ENCODE results near the gene REEP1. TPM values are rescaled to one million over a fixed set of nuclear protein-coding genes. Genes with fewer than 3 reads are reported as not detected.

Gene REEP1
- total RNA-seq, 4 donors from 2014 or later, result 0.39 to 3.3 (median 1.7) TPM

- no peaks in the 10 kb centered on the region for H3K27me3 ChIP-seq
- peaks cover 0 to 31% (median 4%) of the 10 kb centered on the region in 4 donors for H3K4me1 ChIP-seq
- H3K27ac ChIP-seq, result no peak overlapping the region
- H3K4me3 ChIP-seq, result no peak overlapping the region
- H3K9me3 ChIP-seq, result no peaks in the 10 kb centered on the region
- 29 to 35% methylated on average over 1 of the region's 1 CpG for WGBS, 2 donors
- H3K36me3 ChIP-seq, result no peaks in the 10 kb centered on the region
- DNase-seq (ENCODE audit: low spot score in 2 of 2), result no peak
- TF ChIP-seq POLR2A (IDR thresholded peaks at IDR 0.05) (no peak), CTCF (IDR thresholded peaks at IDR 0.05) (no peak), EP300 (IDR thresholded peaks at IDR 0.05) (no peak)
Measured at GRCh38 chr2:86302320-86302719, 35.1 kb downstream of the REEP1 start.

GRCh38 chr2:86301711-86302202 lies 35.7 kb downstream of the REEP1 start:
- Histone ChIP-seq H3K4me1 (peaks cover 0 to 31% (median 4%) of the 10 kb centered on the region in 4 donors), H3K27ac (no peak overlapping the region)
- WGBS, 2 donors, result 48 to 56% methylated on average over 3 of the region's 3 CpGs

GRCh38 chr2:86301009-86301408 lies 36.4 kb downstream of the REEP1 start:
- no peaks in the 10 kb centered on the region for H3K9me3 ChIP-seq
- WGBS, 2 donors, result 80 to 84% methylated on average over 6 of the region's 6 CpGs
- peaks cover 0 to 31% (median 4%) of the 10 kb centered on the region in 4 donors for H3K4me1 ChIP-seq
- H3K27ac ChIP-seq, result no peak overlapping the region
- H3K36me3 ChIP-seq, result no peaks in the 10 kb centered on the region
- H3K27me3 ChIP-seq, result no peaks in the 10 kb centered on the region
- no peak for DNase-seq (ENCODE audit: low spot score in 2 of 2)
- H3K4me3 ChIP-seq, result no peak overlapping the region
- TF ChIP-seq CTCF (IDR thresholded peaks at IDR 0.05), result no peak
- TF ChIP-seq POLR2A (IDR thresholded peaks at IDR 0.05), result no peak
- TF ChIP-seq EP300 (IDR thresholded peaks at IDR 0.05), result no peak

More at GRCh38 chr2:86301711-86302202, 35.7 kb downstream of the REEP1 start:
- no peak for TF ChIP-seq EP300 (IDR thresholded peaks at IDR 0.05)
- no peak for TF ChIP-seq POLR2A (IDR thresholded peaks at IDR 0.05)
- TF ChIP-seq CTCF (IDR thresholded peaks at IDR 0.05), result no peak
- no peaks in the 10 kb centered on the region for H3K36me3 ChIP-seq
- no peaks in the 10 kb centered on the region for H3K27me3 ChIP-seq
- DNase-seq (ENCODE audit: low spot score in 2 of 2), result no peak
- no peak overlapping the region for H3K4me3 ChIP-seq
- no peaks in the 10 kb centered on the region for H3K9me3 ChIP-seq

- DNase-seq (ENCODE audit: low spot score in 2 of 2), result no peak
- Histone ChIP-seq H3K4me1 (peaks cover 0 to 31% (median 4%) of the 10 kb centered on the region in 4 donors), H3K27ac (no peak overlapping the region), H3K4me3 (no peak overlapping the region), H3K36me3 (no peaks in the 10 kb centered on the region), H3K27me3 (no peaks in the 10 kb centered on the region), H3K9me3 (no peaks in the 10 kb centered on the region)
- TF ChIP-seq EP300 (IDR thresholded peaks at IDR 0.05) (no peak), POLR2A (IDR thresholded peaks at IDR 0.05) (no peak), CTCF (IDR thresholded peaks at IDR 0.05) (no peak)
- WGBS, 2 donors, result 82 to 87% methylated on average over 3 of the region's 3 CpGs
Measured at GRCh38 chr2:86300496-86300895, 36.9 kb downstream of the REEP1 start.

GRCh38 chr2:86298411-86299390 lies 38.7 kb downstream of the REEP1 start:
- no peak for DNase-seq (ENCODE audit: low spot score in 2 of 2)
- Histone ChIP-seq H3K27me3 (no peaks in the 10 kb centered on the region), H3K4me1 (peaks cover 0 to 31% (median 4%) of the 10 kb centered on the region in 4 donors), H3K4me3 (no peak overlapping the region), H3K27ac (peak overlapping the region in 2 of 4 donors; percentile 14 to 56), H3K9me3 (no peaks in the 10 kb centered on the region), H3K36me3 (no peaks in the 10 kb centered on the region)
- WGBS, 2 donors, result 32 to 42% methylated on average over 11 of the region's 11 CpGs
- TF ChIP-seq POLR2A (IDR thresholded peaks at IDR 0.05) (no peak), CTCF (IDR thresholded peaks at IDR 0.05) (peak in 3 of 5 experiments; percentile 27 to 35 (median 27))
